Right atrium auricular region (tissue), 2 donors: Measurements from ENCODE around the gene ACBD6. TPM values are rescaled to one million over a fixed set of nuclear protein-coding genes. Genes with fewer than 3 reads are reported as not detected.

Experiments
- DNase-seq: peaks from one replicate; pipeline ENCODE4 v3.0.0-alpha.2; 2019; ENCODE audit warnings: low spot score
- H3K27ac ChIP-seq, 2 donors: fragments of 200-600 bp; sonication (generic); 1 replicate in 1 of 2; 2 replicates in 1 of 2; pipeline ENCODE4 v1.5.1; 2016 to 2019
- H3K27me3 ChIP-seq, 2 donors: fragments of 200-600 bp; sonication (generic); one replicate each; pipeline versions ENCODE4 v1.5.1 to v1.6.0; 2017 to 2019
- H3K36me3 ChIP-seq: fragments of 200-600 bp; sonication (generic); one replicate; pipeline ENCODE4 v1.5.1; 2016
- H3K4me1 ChIP-seq, 2 donors: fragments of 200-600 bp; sonication (generic); one replicate each; pipeline versions ENCODE4 v1.5.1 to v1.6.0; 2017 to 2019
- H3K4me3 ChIP-seq, 2 donors: fragments of 200-600 bp; sonication (generic); 1 replicate in 1 of 2; 2 replicates in 1 of 2; pipeline ENCODE4 v1.5.1; 2017 to 2019; ENCODE audit warnings: mild to moderate bottlenecking in 1 of 2, moderate library complexity in 1 of 2
- H3K9me3 ChIP-seq, 2 donors: fragments of 200-600 bp; sonication (generic); one replicate each; pipeline ENCODE4 v1.5.1; 2019
- total RNA-seq, 2 donors: library from RNA; depleted of rRNA; stranded (reverse); fragments of >200 nt; gene quantifications; one replicate each; pipeline ENCODE4 v1.1.0, GENCODE V29; 2016
- TF ChIP-seq, protein P1 (sequence below), 2 donors: fragments of 200-600 bp; sonication (generic); IDR thresholded peaks; one replicate each; pipeline ENCODE4 v1.5.1; 2019; ENCODE audit warnings: antibody characterized with exemption in 2 of 2

Gene ACBD6
- total RNA-seq, 2 donors from 2014 or later = 24.0 to 29.0 TPM

DNA sequence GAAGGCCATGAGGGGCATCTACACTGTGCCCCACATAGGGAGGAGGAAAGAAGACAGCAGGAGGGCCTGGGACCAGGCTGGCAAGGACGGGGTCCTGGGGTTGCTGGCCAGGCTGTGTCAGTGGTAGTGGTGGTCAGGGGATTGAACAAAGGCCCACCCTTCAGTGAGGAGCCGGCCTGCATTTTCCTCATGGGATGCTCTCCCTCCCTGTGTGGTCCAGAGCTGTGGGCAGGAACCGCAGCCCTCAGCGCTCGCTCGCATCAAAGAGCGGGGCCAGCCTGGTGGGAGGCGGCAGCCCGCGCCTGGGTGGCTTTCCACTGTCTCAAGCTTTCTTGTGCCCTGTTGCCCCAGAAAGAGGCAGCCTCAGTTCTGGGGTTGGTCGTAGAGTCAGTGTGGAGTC, 247.5 kb downstream of the ACBD6 start:
- Histone ChIP-seq H3K9me3 (no peaks in the 10 kb centered on the region), H3K27me3 (no peaks in the 10 kb centered on the region), H3K4me1 (no peaks in the 10 kb centered on the region), H3K4me3 (no peak overlapping the region), H3K27ac (no peak overlapping the region), H3K36me3 (no peaks in the 10 kb centered on the region)
- TF ChIP-seq, protein P1, sequence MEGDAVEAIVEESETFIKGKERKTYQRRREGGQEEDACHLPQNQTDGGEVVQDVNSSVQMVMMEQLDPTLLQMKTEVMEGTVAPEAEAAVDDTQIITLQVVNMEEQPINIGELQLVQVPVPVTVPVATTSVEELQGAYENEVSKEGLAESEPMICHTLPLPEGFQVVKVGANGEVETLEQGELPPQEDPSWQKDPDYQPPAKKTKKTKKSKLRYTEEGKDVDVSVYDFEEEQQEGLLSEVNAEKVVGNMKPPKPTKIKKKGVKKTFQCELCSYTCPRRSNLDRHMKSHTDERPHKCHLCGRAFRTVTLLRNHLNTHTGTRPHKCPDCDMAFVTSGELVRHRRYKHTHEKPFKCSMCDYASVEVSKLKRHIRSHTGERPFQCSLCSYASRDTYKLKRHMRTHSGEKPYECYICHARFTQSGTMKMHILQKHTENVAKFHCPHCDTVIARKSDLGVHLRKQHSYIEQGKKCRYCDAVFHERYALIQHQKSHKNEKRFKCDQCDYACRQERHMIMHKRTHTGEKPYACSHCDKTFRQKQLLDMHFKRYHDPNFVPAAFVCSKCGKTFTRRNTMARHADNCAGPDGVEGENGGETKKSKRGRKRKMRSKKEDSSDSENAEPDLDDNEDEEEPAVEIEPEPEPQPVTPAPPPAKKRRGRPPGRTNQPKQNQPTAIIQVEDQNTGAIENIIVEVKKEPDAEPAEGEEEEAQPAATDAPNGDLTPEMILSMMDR (IDR thresholded peaks at IDR 0.05) = no peak
- DNase-seq = no peak

DNA sequence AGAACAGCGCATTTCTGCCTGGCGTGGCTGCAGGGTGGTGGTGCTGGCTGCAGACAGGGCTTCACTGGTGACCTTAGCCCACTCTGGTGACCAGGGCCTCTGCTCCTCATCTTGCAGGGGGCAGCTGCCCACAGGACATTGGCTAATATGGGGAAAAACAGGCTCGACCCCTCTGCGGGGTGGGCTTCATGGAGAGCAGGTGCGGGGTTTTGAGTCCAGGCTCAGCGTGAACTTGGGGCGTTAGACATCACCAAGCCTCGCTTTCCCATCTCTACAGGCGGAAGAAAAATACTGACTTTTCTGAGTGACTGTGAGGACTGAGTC, 247.9 kb downstream of the ACBD6 start:
- Histone ChIP-seq H3K27me3 (no peaks in the 10 kb centered on the region), H3K4me1 (no peaks in the 10 kb centered on the region)
- TF ChIP-seq, protein P1 (IDR thresholded peaks at IDR 0.05) = no peak

DNA sequence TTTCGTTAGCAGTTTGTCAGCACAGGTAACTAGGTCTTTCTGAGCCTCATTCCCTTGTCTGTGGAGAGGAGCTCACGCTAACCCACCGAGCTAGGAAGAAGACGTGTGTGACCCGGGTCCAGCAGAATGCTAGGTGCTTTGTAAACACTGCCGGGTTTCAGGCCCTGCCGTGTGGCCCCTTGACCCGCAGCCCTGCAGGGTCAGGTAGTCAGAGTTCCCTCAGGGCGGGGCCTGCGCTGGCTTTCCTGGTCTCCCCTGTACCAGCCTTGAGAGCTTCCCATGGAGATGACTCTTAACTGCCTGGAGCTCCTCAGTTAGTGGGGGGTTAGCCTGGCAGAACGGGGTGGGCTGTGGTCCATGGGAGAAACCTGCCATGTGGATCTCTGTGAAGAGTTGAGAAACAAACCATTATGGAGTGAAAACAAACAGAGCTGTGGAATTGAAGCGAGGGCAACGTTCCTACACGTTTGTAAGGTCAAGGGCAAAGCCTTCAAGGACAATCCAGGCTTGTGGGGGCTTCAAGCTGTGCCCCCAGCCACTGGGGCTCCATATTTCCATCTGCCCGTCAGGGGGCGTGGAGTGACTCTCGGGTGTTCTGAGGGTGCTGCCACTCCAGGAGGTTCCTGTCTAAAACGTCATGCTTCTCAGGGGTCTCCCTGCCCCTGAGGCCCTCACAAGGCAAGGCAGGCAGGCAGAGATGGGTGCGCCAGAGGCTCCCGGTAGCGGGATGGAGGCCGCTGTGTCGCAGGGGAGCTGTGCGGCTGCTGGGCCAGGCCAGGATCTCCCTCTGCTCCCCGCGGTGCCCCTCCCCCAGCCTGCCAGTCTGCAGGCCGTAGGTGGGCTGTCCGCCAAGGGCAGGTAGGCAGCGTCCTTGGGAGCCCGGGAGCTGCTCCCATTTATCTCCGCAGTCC, 248.5 kb downstream of the ACBD6 start:
- no peaks in the 10 kb centered on the region for H3K4me1 ChIP-seq
- H3K27ac ChIP-seq = no peak overlapping the region
- H3K27me3 ChIP-seq = no peaks in the 10 kb centered on the region
- TF ChIP-seq, protein P1 (IDR thresholded peaks at IDR 0.05) = no peak
- DNase-seq = no peak
- no peaks in the 10 kb centered on the region for H3K36me3 ChIP-seq
- H3K4me3 ChIP-seq = no peak overlapping the region
- no peaks in the 10 kb centered on the region for H3K9me3 ChIP-seq

More for the DNA sequence above, 247.9 kb downstream of the ACBD6 start:
- no peaks in the 10 kb centered on the region for H3K36me3 ChIP-seq
- no peak overlapping the region for H3K4me3 ChIP-seq
- no peak overlapping the region for H3K27ac ChIP-seq
- H3K9me3 ChIP-seq = no peaks in the 10 kb centered on the region
- no peak for DNase-seq

DNA sequence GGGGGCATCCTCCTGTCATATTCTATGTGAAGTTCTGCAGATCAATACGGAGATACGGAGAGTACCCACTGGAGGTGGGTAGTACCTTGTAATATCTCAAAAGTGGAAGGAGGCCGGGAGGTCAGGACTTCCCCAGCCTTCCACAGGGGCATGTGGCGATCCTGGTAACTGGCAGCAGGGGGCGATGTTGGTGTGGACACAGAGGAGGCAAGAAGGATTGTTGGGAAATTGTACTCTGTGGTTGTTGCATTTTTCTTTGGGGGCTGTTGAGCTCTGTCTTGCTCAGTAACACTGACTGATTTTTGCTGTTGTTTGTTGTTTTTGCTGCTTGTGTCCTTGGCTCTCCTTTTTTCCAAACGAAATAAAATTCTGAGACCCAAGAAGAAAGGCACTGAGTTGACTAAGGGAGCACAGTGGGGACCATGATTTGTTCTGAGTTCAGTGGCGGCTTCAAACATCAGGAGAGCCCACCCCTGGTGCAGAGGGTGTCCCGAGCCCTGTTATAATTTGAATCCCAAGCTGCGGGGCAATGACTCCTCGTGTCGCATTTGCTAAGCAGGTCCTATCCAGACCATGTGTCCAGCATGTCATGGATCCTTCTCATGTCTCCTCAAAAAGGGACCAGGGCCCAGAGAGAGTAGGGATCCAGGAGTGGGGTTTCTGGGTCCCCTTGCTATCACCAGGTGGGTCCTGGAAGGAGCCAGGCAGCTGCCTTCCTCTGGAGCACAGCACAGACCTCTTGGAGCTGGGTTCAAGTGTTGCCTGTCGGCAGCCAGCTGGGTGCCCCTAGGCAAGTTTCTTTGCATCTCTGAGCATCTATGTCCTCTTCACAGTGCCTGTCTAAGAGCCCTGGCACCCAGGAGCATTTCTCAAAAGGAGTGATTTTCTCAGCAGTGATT, 249.5 kb downstream of the ACBD6 start:
- H3K27me3 ChIP-seq = no peaks in the 10 kb centered on the region

DNA sequence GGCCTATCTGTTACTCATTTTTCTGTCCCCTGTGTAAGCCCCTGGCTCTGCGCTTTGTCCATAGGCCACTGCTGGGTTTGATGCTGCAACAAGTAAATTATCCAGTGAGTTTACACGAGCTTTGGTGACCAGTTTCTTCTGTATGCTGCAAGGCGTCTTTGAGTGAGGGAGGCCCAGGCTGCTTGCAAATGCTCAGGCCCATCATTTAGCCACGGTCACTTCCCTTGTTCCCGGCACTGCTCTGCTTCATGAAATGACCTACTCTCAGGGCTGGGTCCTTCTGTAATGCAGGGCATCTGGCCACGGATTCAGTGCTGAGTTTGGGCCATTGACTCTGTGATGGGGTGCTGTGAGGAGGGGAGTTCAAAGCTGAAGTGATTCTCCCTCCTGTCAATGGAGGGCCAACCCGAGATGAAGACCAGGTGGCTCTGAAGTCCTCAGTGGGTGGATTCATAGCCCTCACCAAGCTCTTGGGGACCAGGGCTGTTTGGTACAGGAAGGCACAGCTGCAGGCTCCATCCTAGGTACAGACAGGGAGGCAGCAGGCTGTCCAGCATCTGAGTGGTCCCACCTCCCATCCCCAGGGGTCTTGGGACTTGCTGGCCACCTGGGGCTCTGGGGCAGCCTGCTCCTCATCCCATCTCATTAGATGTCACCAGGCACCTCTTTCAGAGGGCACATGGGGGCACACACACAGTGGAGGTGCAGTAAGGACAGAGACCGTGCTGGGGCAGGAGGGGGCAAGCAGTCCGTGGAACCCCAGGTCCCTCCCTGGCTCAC, 250.7 kb downstream of the ACBD6 start:
- DNase-seq = no peak
- Histone ChIP-seq H3K4me1 (no peaks in the 10 kb centered on the region), H3K27me3 (no peaks in the 10 kb centered on the region), H3K4me3 (no peak overlapping the region), H3K9me3 (no peaks in the 10 kb centered on the region), H3K27ac (no peak overlapping the region), H3K36me3 (no peaks in the 10 kb centered on the region)
- TF ChIP-seq, protein P1 (IDR thresholded peaks at IDR 0.05) = no peak

More for the DNA sequence above, 249.5 kb downstream of the ACBD6 start:
- Histone ChIP-seq H3K27ac (no peak overlapping the region), H3K9me3 (no peaks in the 10 kb centered on the region), H3K4me1 (no peaks in the 10 kb centered on the region), H3K4me3 (no peak overlapping the region), H3K36me3 (no peaks in the 10 kb centered on the region)
- peak; percentile 72 for DNase-seq
- TF ChIP-seq, protein P1 (IDR thresholded peaks at IDR 0.05) = peak; percentile 47 to 88
